Effector memory CD4-positive, alpha-beta T cell (primary cell): ENCODE results near the gene FHL3.

Experiments
- DNase-seq, 3 donors: peaks; one replicate each; pipeline ENCODE4 v3.0.0-alpha.2; 2020
- H3K27ac ChIP-seq: 2 replicates; pipeline ENCODE4 v1.7.0; 2013; ENCODE audit warnings: mild to moderate bottlenecking, low read length, moderate library complexity; ENCODE audit not compliant: insufficient read depth, poor library complexity, severe bottlenecking
- H3K27me3 ChIP-seq: replicated peaks from 2 replicates; pipeline ENCODE4 v1.7.0; 2013; ENCODE audit warnings: mild to moderate bottlenecking, low read length; ENCODE audit not compliant: insufficient read depth, control insufficient read depth, poor library complexity, severe bottlenecking
- H3K36me3 ChIP-seq: 2 replicates; pipeline ENCODE4 v1.7.0; 2013; ENCODE audit warnings: mild to moderate bottlenecking, low read length, moderate library complexity; ENCODE audit not compliant: control insufficient read depth, insufficient read depth
- H3K4me1 ChIP-seq: 2 replicates; pipeline ENCODE4 v1.7.0; 2013; ENCODE audit warnings: low read length, mild to moderate bottlenecking; ENCODE audit not compliant: control insufficient read depth, insufficient read depth, poor library complexity, severe bottlenecking
- H3K4me3 ChIP-seq: 2 replicates; pipeline ENCODE4 v1.7.0; 2013; ENCODE audit warnings: low read length, low read depth, mild to moderate bottlenecking; ENCODE audit not compliant: insufficient read depth, poor library complexity, severe bottlenecking
- H3K9me3 ChIP-seq: 2 replicates; pipeline ENCODE4 v1.7.0; 2013; ENCODE audit warnings: mild to moderate bottlenecking, low read length, moderate library complexity; ENCODE audit not compliant: control insufficient read depth

Gene FHL3

DNA sequence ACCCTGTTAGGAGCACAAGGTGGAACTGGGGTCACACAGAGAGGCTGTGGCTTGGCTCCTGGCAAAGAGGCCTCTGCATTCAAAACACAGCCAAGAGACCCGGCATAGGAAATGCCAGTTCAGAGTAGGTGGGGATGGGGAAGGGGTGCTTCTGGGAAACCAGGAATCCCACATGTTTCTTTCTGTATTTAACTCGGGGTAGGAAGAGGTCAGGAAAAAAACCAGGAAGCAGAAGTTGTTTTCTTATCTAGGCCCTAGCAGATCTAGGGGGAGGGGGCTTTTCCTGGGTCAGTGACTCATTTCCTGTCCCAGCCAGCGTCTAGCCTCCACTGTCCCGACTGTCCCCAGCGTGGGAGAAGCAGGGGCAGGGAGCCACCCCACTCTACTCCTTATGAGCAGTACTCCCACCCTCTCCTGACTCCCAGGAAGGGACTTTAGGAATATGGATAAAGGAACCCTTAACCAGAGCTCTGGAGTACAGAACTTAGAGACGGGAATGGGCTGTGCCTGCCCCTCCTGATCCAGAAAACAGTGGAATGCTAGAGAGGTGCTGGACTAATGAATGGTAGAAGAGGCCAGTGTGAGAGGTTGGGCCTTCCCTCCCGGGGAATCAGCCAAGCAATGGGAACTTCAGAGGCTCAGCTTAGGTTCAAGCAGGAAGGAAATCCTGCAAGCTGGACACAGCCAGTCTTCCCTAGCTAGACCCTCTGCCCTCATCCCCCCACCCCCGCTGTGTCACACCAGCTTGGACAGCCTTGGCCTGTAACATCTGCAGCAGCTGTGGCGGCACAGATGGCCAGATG is 5.7 kb downstream of the FHL3 start:
- H3K4me1 ChIP-seq = peaks cover 7% of the 10 kb centered on the region
- DNase-seq = no peak

DNA sequence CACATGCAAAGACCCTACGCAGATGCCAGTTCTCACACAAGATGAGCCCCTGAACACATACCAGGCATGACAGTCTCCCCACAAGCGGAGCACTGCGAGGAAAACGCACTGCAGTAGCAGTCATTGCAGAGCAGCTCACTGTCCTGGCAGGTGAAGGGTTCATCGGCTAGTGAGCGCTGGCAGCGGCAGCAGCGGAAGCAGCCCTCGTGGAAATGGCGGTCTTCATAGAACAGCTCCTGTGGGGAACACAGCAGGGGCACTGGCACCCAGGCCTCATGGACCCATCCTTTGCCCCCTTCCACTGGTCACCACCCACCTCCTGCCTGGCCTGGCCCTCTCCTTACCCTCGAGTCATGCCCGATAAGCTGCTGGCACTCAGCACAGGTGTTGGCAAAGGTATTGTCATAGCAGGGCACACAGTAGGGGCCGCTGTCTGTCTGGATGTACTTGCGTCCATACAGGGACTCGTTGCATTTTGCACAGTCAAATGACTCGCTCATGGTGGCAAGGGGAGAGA is 6.3 kb downstream of the FHL3 start:
- Histone ChIP-seq H3K4me3 (no peak overlapping the region), H3K9me3 (no peaks in the 10 kb centered on the region), H3K27me3 (no peaks in the 10 kb centered on the region), H3K36me3 (no peaks in the 10 kb centered on the region), H3K4me1 (peaks cover under 1% of the 10 kb centered on the region), H3K27ac (no peak overlapping the region)
- no peak for DNase-seq

More for the DNA sequence above, 5.7 kb downstream of the FHL3 start:
- H3K36me3 ChIP-seq = no peaks in the 10 kb centered on the region
- no peaks in the 10 kb centered on the region for H3K9me3 ChIP-seq
- no peak overlapping the region for H3K4me3 ChIP-seq
- H3K27me3 ChIP-seq = no peaks in the 10 kb centered on the region
- no peak overlapping the region for H3K27ac ChIP-seq

DNA sequence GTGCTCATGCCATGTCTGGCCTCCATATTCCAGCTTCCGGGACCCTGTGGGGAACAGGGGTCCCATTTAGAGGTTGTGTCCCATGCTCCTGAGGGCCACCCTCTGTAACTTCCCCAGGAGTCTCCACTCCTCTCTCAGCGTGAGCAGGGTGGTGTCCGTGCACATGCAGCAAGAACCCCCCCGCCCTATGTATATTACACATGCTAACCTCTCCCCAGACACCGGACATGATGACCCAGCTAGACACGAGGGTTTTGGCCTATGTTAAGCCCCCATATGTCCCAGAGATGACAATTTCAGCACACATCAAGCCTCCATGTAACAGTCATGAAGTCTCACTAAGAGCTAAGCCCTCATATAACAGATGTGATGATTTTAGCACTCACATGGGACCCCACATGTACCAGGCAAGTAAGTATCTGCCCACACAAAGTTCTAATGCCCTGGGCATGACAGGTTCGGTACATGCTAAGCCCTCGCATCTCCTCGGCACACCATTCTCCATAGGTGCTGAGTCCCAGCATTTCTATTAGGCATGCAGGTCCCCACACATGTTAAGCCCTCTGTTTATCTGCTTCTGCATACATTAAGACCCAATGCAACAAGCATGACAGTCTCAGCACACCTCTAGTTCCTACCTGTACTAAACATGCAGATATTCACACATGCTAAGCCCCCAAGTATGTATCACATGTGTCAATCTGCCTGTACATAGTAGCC is 7.1 kb downstream of the FHL3 start:
- DNase-seq = no peak
- Histone ChIP-seq H3K36me3 (no peaks in the 10 kb centered on the region), H3K9me3 (no peaks in the 10 kb centered on the region), H3K27ac (no peak overlapping the region), H3K4me1 (no peaks in the 10 kb centered on the region), H3K4me3 (no peak overlapping the region), H3K27me3 (no peaks in the 10 kb centered on the region)

DNA sequence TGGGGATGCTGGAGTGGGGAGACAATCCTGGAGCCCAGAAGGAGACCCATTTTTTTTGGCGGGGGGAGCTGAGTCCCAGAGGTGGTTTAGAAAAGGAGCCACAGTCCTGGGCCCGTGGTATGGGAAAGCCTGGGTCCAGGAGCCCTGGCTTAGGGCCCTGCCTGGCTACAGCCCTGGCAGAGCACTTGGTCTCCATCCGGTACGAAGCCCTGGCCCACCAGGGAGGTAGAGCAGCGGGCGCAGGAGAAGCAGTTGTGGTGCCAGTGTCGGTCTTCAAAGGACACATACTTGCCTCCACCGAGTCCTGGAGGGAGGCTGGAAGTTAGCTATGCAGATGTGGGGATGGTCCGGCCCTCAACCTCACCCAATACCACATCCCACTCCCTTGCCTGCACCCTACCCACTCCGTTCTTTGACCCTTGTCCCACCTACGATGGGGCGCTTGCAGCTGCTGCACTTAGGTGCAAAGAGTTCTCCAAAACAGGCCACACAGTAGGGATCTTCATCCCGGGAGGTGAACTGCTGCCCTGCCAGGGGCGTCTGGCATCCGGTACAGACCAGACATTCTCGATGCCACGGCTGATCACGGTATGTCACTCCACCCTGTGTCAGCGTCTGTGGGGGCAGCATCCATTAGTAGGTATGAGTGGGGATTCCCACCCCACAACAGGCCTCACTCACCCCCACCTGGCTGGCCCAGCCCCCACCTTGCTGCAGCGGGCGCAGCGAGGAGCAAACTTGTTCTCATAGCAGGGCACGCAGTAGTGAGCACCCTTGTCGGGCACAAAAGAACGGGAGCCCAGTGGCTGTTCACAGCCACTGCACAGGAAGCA is 7.8 kb downstream of the FHL3 start:
- H3K4me3 ChIP-seq = no peak overlapping the region
- H3K4me1 ChIP-seq = no peaks in the 10 kb centered on the region
- no peak for DNase-seq
- H3K9me3 ChIP-seq = no peaks in the 10 kb centered on the region
- no peaks in the 10 kb centered on the region for H3K36me3 ChIP-seq
- H3K27me3 ChIP-seq = no peaks in the 10 kb centered on the region
- H3K27ac ChIP-seq = no peak overlapping the region

- Histone ChIP-seq H3K4me3 (peak overlapping the region; percentile 35), H3K27ac (no peak overlapping the region), H3K9me3 (no peaks in the 10 kb centered on the region), H3K4me1 (no peaks in the 10 kb centered on the region), H3K36me3 (no peaks in the 10 kb centered on the region), H3K27me3 (no peaks in the 10 kb centered on the region)
- DNase-seq = no peak
Measured at GRCh38 chr1:37995751-37996345, 9.5 kb downstream of the FHL3 start.

DNA sequence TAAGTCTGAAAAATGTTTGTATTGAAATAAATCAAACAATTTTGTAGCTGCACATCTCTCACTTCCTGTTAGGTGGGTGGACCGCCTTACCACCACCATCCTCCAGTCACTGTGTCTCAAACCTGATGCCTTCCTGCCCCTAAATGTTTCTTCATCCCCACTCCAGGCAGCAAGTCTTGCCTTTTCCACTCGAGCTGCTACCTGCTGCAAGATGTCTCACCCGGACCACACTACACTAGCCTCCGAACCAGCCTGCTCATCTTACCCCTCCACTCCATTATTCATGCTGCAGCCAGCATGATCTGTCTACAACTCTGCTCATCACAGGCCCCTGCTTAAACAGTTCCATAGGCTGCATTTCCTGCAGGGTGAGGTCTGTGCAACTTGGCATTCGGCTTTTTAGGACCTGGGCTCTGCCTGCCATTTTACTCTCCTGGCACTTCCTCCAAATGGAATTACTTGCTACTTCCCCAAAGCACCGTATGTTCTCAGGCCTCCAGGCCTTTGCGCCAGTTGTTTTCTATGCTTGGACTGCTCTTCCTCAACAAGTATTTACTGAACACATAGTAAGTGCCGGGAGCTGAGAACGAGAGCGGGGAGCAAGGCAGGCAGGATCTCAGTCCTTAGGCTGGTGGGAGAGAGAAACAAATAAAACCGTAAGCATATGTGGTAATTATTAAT is 10.3 kb downstream of the FHL3 start:
- H3K27me3 ChIP-seq = no peaks in the 10 kb centered on the region
- H3K9me3 ChIP-seq = no peaks in the 10 kb centered on the region
- peak overlapping the region; percentile 35 for H3K4me3 ChIP-seq
- DNase-seq = no peak
- no peak overlapping the region for H3K27ac ChIP-seq
- peaks cover 4% of the 10 kb centered on the region for H3K4me1 ChIP-seq
- H3K36me3 ChIP-seq = no peaks in the 10 kb centered on the region

- Histone ChIP-seq H3K4me3 (peak overlapping the region; percentile 97), H3K36me3 (peaks cover 26% of the 10 kb centered on the region), H3K27me3 (no peaks in the 10 kb centered on the region), H3K4me1 (peaks cover 8% of the 10 kb centered on the region), H3K27ac (peak overlapping the region; percentile 78), H3K9me3 (no peaks in the 10 kb centered on the region)
- peak in 1 of 3 donors; percentile 30 for DNase-seq
Measured at GRCh38 chr1:37989361-37989930, 15.9 kb downstream of the FHL3 start.

- Histone ChIP-seq H3K4me3 (no peak overlapping the region), H3K27ac (no peak overlapping the region), H3K27me3 (no peaks in the 10 kb centered on the region), H3K4me1 (peaks cover 8% of the 10 kb centered on the region), H3K9me3 (no peaks in the 10 kb centered on the region), H3K36me3 (peaks cover 38% of the 10 kb centered on the region)
- no peak for DNase-seq
Measured at GRCh38 chr1:37987679-37988078, 17.6 kb downstream of the FHL3 start.

DNA sequence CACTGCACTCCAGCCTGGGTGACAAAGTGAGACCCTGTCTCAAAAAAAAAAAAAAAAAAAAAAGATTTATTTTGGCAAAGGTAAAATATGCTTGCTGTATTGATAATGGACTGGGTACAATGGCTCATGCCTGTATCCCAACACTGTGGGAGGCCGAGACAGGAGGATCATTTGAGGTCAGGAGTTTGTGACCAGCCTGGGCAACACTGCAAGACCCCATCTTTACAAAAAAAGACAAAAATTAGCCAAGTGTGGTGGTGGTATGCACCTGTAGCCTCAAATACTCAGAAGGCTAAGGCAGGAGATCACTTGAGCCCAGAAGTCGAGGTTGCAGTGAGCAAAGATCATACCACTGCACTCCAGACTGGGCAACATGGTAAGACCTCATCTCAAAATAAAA is 21.8 kb downstream of the FHL3 start:
- Histone ChIP-seq H3K27me3 (no peaks in the 10 kb centered on the region), H3K36me3 (peaks cover 78% of the 10 kb centered on the region)

More for the DNA sequence above, 21.8 kb downstream of the FHL3 start:
- peaks cover 4% of the 10 kb centered on the region for H3K4me1 ChIP-seq
- no peak for DNase-seq
- no peaks in the 10 kb centered on the region for H3K9me3 ChIP-seq
- H3K4me3 ChIP-seq = no peak overlapping the region
- H3K27ac ChIP-seq = no peak overlapping the region
